Fibroblast of mammary gland (primary cell): ENCODE results near the gene KDM8.

Experiments
- DNase-seq: peaks from one replicate; pipeline ENCODE4 v3.0.0-alpha.2; 2010; ENCODE audit warnings: low read depth
- H3K4me3 ChIP-seq: 2 replicates; pipeline ENCODE4 v1.5.1; 2011; ENCODE audit warnings: low read depth, mild to moderate bottlenecking, low read length, moderate library complexity; ENCODE audit not compliant: control insufficient read depth
- TF ChIP-seq, protein P1 (sequence below): conservative IDR thresholded peaks from 2 replicates; pipeline ENCODE4 v1.5.1; 2011; ENCODE audit warnings: low read depth, low read length, inconsistent platforms; ENCODE audit not compliant: control insufficient read depth, insufficient read depth

Gene KDM8

DNA sequence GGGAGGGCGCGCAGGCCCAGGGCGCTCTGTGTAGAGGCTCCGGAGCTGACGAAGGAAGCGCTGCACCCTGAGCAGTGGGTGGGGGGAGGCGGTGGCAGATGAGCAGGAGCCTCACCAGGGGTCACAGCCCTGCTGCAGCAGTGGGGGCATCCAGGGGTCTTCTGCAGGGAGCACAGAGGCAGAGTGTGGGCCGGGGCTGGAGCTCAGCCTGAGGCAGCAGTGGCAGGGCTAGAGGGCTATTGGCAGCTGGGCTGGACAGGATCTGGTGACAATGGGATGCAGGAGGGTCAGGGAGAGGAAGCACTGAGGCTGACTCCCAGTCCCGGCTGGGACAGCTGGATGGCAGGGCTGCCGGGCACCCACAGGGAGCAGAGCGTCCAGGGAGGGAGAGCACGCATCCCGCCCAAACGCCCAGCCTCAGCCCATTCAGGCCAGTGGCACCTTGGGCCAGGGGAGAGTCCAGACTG, 21.0 kb downstream of the KDM8 start:
- no peak for DNase-seq
- TF ChIP-seq, protein P1, sequence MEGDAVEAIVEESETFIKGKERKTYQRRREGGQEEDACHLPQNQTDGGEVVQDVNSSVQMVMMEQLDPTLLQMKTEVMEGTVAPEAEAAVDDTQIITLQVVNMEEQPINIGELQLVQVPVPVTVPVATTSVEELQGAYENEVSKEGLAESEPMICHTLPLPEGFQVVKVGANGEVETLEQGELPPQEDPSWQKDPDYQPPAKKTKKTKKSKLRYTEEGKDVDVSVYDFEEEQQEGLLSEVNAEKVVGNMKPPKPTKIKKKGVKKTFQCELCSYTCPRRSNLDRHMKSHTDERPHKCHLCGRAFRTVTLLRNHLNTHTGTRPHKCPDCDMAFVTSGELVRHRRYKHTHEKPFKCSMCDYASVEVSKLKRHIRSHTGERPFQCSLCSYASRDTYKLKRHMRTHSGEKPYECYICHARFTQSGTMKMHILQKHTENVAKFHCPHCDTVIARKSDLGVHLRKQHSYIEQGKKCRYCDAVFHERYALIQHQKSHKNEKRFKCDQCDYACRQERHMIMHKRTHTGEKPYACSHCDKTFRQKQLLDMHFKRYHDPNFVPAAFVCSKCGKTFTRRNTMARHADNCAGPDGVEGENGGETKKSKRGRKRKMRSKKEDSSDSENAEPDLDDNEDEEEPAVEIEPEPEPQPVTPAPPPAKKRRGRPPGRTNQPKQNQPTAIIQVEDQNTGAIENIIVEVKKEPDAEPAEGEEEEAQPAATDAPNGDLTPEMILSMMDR = no peak
- no peak overlapping the region for H3K4me3 ChIP-seq

DNA sequence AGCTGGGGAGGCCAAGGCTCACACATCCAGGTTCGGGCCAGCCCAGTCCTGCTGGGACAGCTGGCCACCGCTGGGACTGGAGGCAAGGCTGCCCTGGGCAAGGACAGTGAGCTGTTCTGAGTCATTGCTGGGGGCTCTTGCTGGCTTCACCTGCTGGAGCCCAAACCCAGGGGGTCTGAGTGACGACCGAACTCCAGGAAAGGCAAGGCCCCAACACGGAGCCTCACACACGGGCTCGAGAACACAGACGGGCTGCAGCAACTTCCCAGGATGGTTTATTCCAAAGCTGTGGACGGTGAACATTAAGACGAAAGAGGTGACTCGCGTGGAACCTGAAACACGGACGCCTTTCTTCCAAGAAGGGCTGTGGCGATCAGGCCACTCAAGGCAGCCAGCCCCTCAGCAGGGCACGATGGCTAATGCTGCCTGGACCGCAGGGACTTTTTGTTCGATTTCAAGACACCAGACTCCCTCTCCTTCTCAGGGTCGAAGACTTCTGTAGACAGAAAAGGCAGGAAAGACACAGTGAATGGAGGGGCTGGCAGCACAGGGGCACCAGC, 21.5 kb downstream of the KDM8 start:
- no peak for DNase-seq
- TF ChIP-seq, protein P1 = no peak
- H3K4me3 ChIP-seq = no peak overlapping the region

DNA sequence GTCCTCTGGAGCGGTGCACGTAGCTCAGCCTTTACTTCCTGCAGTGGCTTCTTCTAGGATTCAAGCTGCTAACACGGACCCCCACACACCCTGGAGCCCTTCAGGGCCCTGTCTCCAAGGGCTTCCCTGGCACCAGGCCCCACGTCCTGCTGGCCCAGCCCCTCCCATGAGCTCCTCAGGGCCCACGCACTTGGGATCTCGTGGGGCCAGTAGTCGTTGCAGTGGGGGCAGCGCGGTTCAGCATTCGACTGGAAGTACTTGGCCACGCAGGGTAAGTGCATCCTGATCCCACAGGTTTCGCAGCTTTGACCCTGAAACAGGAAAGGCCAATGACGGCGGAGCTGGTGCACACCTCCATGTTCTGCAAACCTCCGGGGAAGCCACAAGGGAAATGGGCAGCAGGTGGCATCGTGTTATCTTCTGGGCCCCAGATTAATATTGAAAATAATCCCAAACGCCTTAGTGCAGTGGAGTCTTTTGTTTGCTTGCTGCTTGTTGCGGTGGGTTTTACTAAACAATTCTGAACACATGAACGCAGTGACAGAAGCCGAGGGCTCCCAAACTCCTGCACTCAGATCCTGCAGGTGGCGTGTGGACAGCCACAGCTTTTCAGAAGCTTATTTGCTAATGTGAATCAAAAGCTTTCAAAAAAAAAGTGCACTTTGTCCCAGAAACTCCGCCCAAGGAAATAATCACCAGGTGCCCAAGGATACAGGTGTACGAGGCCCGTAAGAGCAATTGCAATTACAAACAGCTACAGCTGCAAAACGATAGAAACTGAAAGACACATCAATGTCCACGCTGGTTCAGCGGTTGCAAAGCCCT, 22.4 kb downstream of the KDM8 start:
- TF ChIP-seq, protein P1 = no peak
- H3K4me3 ChIP-seq = no peak overlapping the region
- DNase-seq = no peak

DNA sequence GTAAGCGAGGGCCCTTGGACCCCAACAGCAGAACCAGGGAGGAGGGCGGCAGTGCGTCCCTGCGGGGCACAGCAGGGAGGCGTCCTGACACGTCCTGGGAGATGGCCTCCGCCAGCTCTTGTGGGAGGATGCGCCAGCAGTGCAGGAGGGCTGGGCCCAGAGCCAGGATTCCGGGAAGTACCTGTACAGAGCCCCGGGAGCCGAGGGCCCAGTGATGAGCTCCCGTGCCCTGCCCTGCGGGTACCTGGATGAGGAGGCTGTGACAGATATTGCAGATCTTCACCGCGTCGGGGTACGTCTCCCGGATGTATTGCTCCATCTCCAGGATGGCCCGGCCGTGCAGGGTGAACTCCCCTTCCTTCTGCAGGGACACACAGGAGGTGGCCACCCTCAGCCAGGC, 23.1 kb downstream of the KDM8 start:
- no peak overlapping the region for H3K4me3 ChIP-seq
- TF ChIP-seq, protein P1 = no peak
- no peak for DNase-seq

DNA sequence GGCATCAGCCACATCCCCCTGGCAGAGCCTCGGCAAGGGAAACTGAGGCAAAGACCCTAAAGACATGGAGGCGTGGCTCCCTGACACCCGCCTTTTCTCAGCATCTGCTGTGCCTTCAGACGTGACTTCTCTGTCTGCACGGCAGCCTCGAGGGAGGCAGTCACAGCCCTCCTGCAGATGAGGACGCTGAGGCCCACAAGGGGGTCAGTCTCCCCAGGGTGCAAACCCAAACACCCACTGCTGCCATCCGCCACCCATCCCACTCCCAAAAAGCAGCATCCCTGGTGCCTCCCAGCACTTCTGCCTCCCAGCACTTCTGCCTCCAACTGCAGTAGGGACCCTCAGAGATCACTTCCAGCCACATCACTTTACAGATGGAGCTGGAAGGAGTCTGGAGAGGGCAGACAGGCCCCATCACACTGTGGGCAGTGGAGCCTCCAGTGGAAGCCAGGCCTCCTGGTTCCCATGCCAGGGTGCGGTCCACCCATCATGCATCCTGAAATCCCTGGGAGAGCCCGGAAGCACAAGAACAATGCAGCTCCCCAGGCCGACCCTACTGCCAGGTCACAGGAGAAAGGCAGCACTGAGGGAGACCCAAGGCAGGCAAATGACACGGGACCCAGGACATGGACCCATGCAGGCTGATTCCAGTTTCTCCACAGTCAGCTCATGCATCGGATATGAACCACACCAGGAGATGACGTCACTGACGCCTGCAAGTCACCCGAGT, 23.8 kb downstream of the KDM8 start:
- H3K4me3 ChIP-seq = no peak overlapping the region
- no peak for DNase-seq

DNA sequence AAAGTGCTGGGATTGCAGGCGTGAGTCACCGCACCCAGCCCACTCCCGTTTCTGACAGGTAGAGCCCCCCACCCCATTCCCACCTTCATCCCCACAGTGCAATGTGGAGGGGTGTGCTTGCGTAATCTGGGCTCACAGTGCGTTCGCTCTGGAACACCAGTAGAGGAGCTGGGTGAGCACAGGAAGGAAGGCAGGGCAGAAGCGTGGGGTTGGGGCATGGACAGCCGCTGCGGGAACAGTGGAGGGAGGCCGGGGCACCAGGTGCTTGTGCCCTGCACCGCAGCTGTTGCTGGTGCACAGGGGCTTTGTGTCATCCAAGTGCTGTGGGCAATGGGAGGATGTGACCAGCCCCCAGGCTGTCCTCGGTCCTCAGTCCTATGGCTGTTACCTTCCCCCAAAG, 24.7 kb downstream of the KDM8 start:
- no peak for DNase-seq
- TF ChIP-seq, protein P1 = no peak
- H3K4me3 ChIP-seq = no peak overlapping the region

More for the DNA sequence above, 23.8 kb downstream of the KDM8 start:
- TF ChIP-seq, protein P1 = no peak
